ENCODE results near the gene KLHL30. TPM values are rescaled to one million over a fixed set of nuclear protein-coding genes. Genes with fewer than 3 reads are reported as not detected.

Gene KLHL30
- total RNA-seq, 1 experiment from 2014 or later: not detected

DNA sequence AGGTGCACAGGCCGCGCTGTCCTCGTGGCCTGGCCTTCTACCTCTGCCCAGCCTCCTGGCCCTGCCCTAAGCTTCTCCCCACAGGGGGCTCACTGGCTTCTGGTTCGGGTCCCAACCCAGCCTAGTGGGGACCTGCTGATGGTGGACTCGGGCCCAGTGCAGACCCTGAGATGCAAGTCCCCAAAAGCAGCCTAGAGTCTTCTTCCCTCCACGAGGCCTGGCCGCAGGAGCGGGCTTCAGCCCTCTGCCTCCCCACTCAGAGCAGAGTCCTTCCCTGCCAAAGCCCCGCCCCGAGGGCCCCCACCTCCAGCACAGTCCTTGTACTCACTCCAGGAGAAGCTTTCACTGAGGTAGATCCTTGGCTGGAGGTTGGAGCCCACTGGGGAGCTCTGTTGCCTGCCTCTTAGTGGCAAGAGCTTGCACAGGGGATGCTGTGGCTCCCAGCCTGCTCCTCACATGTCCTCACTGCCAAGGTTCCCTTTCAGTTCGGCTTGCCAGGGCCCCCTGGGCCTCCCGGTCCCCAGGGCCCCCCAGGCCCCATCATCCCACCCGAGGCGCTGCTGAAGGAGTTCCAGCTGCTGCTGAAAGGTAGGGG, 23.9 kb downstream of the KLHL30 start:
- Histone ChIP-seq H3K9ac (ENCODE audit: extremely low read depth, insufficient read length, low read length) (no peak overlapping the region), H3K14ac (ENCODE audit: insufficient read depth, low read length) (no peak overlapping the region), H3K4ac (ENCODE audit: low read depth, low read length) (no peak overlapping the region), H2BK5ac (ENCODE audit: insufficient read length, low read length) (no peak overlapping the region), H3K56ac (ENCODE audit: insufficient read length, low read depth, low read length) (no peak overlapping the region), H2AK5ac (ENCODE audit: insufficient read length, low read length) (no peak overlapping the region), H3K23ac (ENCODE audit: insufficient read length, low read depth, low read length) (no peak overlapping the region), H4K8ac (replicated peaks; ENCODE audit: insufficient read length, low read depth, low read length) (no peak overlapping the region), H3K23me2 (ENCODE audit: insufficient read length, low read depth, low read length, poor library complexity, severe bottlenecking) (peaks cover 10% of the 10 kb centered on the region), H2BK20ac (ENCODE audit: low read depth, low read length, poor library complexity, severe bottlenecking) (no peak overlapping the region), H2BK120ac (ENCODE audit: low read depth, low read length, poor library complexity, severe bottlenecking) (no peak overlapping the region), H3K18ac (ENCODE audit: insufficient read length, low read depth, low read length) (no peak overlapping the region), H3T11ph (ENCODE audit: low read length) (no peak overlapping the region), H2AFZ (ENCODE audit: low read length) (no peak overlapping the region), H3K9me3 (ENCODE audit: control insufficient read depth, low read depth, low read length) (no peaks in the 10 kb centered on the region), H4K91ac (ENCODE audit: insufficient read length, low read depth, low read length) (no peak overlapping the region), H3K27me3 (ENCODE audit: insufficient read depth, low read length) (peaks cover 15% of the 10 kb centered on the region; the same call in 1 of the 2 replicates), H3K79me2 (ENCODE audit: insufficient read depth, low read length) (no peaks in the 10 kb centered on the region), H2BK15ac (ENCODE audit: low read depth, low read length) (no peak overlapping the region), H3K4me1 (ENCODE audit: insufficient read depth, low read length) (no peaks in the 10 kb centered on the region), H3K79me1 (ENCODE audit: insufficient read depth, low read depth, low read length, poor library complexity, severe bottlenecking) (no peaks in the 10 kb centered on the region), H3K4me2 (ENCODE audit: insufficient read depth, insufficient read length, low read length) (no peak overlapping the region), H2BK12ac (ENCODE audit: insufficient read length, low read depth, low read length) (no peak overlapping the region), H4K5ac (ENCODE audit: insufficient read length, low read depth, low read length) (no peak overlapping the region), H3K27ac (ENCODE audit: insufficient read length, low read depth, low read length) (no peak overlapping the region), H4K20me1 (ENCODE audit: control insufficient read depth, insufficient read depth, insufficient read length) (no peaks in the 10 kb centered on the region)
- no peaks in the 10 kb centered on the region; a peak in 1 of 7 replicates for H3K36me3 Mint-ChIP-seq (ENCODE audit: insufficient read depth in 1 of 3, low read depth in 3 of 3)
- no peak overlapping the region for H3K27ac Mint-ChIP-seq
- no peak for DNase-seq
- H3K9me3 Mint-ChIP-seq: peaks cover 0 to 4% of the 10 kb centered on the region in 2 experiments; a peak in 1 of 5 replicates
- WGBS (ENCODE audit: extremely low coverage, insufficient read length, low lambda C conversion rate): no CpG with 5 or more reads among the region's 14 CpGs
- H3K4me3 Mint-ChIP-seq: no peak overlapping the region
- peaks cover 65% of the 10 kb centered on the region for H3K27me3 Mint-ChIP-seq (ENCODE audit: low read depth)
- TF ChIP-seq CTCF (conservative IDR thresholded peaks at IDR 0.05): no peak
- peaks cover 11 to 14% of the 10 kb centered on the region in 2 experiments for H3K4me1 Mint-ChIP-seq
